ENCODE results near the gene IDE. TPM values are rescaled to one million over a fixed set of nuclear protein-coding genes. Genes with fewer than 3 reads are reported as not detected.
"Not testable (repeated sequence)": the region's sequence is repeated elsewhere in the genome, so short reads cannot be mapped to it uniquely, and the experiment has no call there.

Gene IDE
- polyA plus RNA-seq, 1 experiment, result 15.1 TPM

GRCh38 chr10:92408017-92408361 lies 165.9 kb downstream of the IDE start:
- POLR2A ChIA-PET, result no interaction called here
- H3K36me3 ChIP-seq (ENCODE audit: control insufficient read depth, insufficient read depth, low read length), result no peaks in the 10 kb centered on the region
- peaks cover 3% of the 10 kb centered on the region for H3K27me3 ChIP-seq (ENCODE audit: control insufficient read depth, insufficient read depth, low read length)
- DNase-seq (ENCODE audit: low read depth), result no peak
- CTCF ChIA-PET, result no interaction called here
- TF ChIP-seq, protein P1, sequence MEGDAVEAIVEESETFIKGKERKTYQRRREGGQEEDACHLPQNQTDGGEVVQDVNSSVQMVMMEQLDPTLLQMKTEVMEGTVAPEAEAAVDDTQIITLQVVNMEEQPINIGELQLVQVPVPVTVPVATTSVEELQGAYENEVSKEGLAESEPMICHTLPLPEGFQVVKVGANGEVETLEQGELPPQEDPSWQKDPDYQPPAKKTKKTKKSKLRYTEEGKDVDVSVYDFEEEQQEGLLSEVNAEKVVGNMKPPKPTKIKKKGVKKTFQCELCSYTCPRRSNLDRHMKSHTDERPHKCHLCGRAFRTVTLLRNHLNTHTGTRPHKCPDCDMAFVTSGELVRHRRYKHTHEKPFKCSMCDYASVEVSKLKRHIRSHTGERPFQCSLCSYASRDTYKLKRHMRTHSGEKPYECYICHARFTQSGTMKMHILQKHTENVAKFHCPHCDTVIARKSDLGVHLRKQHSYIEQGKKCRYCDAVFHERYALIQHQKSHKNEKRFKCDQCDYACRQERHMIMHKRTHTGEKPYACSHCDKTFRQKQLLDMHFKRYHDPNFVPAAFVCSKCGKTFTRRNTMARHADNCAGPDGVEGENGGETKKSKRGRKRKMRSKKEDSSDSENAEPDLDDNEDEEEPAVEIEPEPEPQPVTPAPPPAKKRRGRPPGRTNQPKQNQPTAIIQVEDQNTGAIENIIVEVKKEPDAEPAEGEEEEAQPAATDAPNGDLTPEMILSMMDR (IDR thresholded peaks at IDR 0.05; ENCODE audit: insufficient read depth, low read depth, low read length), result no peak
- H3K4me3 ChIP-seq (ENCODE audit: low read depth, low read length), result no peak overlapping the region

GRCh38 chr10:92407305-92408016 lies 166.4 kb downstream of the IDE start:
- TF ChIP-seq, protein P1 (IDR thresholded peaks at IDR 0.05; ENCODE audit: insufficient read depth, low read depth, low read length), result no peak
- Histone ChIP-seq H3K27me3 (ENCODE audit: control insufficient read depth, insufficient read depth, low read length) (peaks cover 3% of the 10 kb centered on the region), H3K4me3 (ENCODE audit: low read depth, low read length) (no peak overlapping the region), H3K36me3 (ENCODE audit: control insufficient read depth, insufficient read depth, low read length) (no peaks in the 10 kb centered on the region)
- ChIA-PET POLR2A (no interaction called here), CTCF (no interaction called here)
- no peak for DNase-seq (ENCODE audit: low read depth)

GRCh38 chr10:92405419-92405924 lies 168.4 kb downstream of the IDE start:
- peaks cover 1% of the 10 kb centered on the region for H3K27me3 ChIP-seq (ENCODE audit: control insufficient read depth, insufficient read depth, low read length)
- ChIA-PET CTCF (interaction anchor here (0.6 to 1.3 kb wide), 2 partner anchors 15 to 56 kb away, joined by 3 to 6 read pairs; no protein-coding TSS in a partner anchor), POLR2A (no interaction called here)
- TF ChIP-seq, protein P1 (IDR thresholded peaks at IDR 0.05; ENCODE audit: insufficient read depth, low read depth, low read length), result no peak
- no peak for DNase-seq (ENCODE audit: low read depth)
- no peaks in the 10 kb centered on the region for H3K36me3 ChIP-seq (ENCODE audit: control insufficient read depth, insufficient read depth, low read length)
- H3K4me3 ChIP-seq (ENCODE audit: low read depth, low read length), result no peak overlapping the region

GRCh38 chr10:92404612-92405418 lies 169.1 kb downstream of the IDE start:
- ChIA-PET CTCF (interaction anchor here (0.6 to 1.3 kb wide), 3 partner anchors 16 to 1829 kb away, joined by 3 to 6 read pairs (median 4); no protein-coding TSS in a partner anchor), POLR2A (no interaction called here)
- no peak for DNase-seq (ENCODE audit: low read depth)

GRCh38 chr10:92402234-92402633 lies 171.7 kb downstream of the IDE start:
- POLR2A ChIA-PET; H3K4me3 ChIP-seq (ENCODE audit: low read depth, low read length); H3K36me3 ChIP-seq (ENCODE audit: control insufficient read depth, insufficient read depth, low read length); DNase-seq (ENCODE audit: low read depth); H3K27me3 ChIP-seq (ENCODE audit: control insufficient read depth, insufficient read depth, low read length); CTCF ChIA-PET: not testable (repeated sequence)

More at GRCh38 chr10:92404612-92405418, 169.1 kb downstream of the IDE start:
- TF ChIP-seq, protein P1 (IDR thresholded peaks at IDR 0.05; ENCODE audit: insufficient read depth, low read depth, low read length), result no peak
- Histone ChIP-seq H3K27me3 (ENCODE audit: control insufficient read depth, insufficient read depth, low read length) (peaks cover 1% of the 10 kb centered on the region), H3K4me3 (ENCODE audit: low read depth, low read length) (no peak overlapping the region), H3K36me3 (ENCODE audit: control insufficient read depth, insufficient read depth, low read length) (no peaks in the 10 kb centered on the region)

Other genes with a start within 250 kb of the IDE start
- gene KIF11, start 19.0 kb upstream of the IDE start, polyA plus RNA-seq (2011; rRNA removed), result 4.3 and 9.2 TPM in 2 replicates
- gene HHEX, start 115.9 kb upstream of the IDE start, polyA plus RNA-seq (2011; rRNA removed), result 2.6 and 3.4 TPM in 2 replicates

All from BJ (cell line).